Umbilical cord (tissue), 2 donors: Measurements from ENCODE around the gene ELOF1. TPM values are rescaled to one million over a fixed set of nuclear protein-coding genes. Genes with fewer than 3 reads are reported as not detected.

Experiments used
- DNase-seq: peaks from one replicate; pipeline ENCODE4 v3.0.0-alpha.2; 2015; ENCODE audit warnings: low spot score
- total RNA-seq: library from RNA; depleted of rRNA; stranded (reverse); fragments of >200 nt; gene quantifications from one replicate; pipeline ENCODE4 v1.2.3, GENCODE V29; 2014; ENCODE audit warnings: low replicate concordance; ENCODE audit not compliant: insufficient read depth

ELOF1 gene
- total RNA-seq, 1 donor from 2014 or later: 8.7 TPM

GRCh38 chr19:11535792-11536595 is 23.0 kb downstream of the ELOF1 start:
- DNase-seq: peak; percentile 86

GRCh38 chr19:11534948-11535347 is 24.1 kb downstream of the ELOF1 start:
- DNase-seq: peak; percentile 34

GRCh38 chr19:11534538-11534937 is 24.5 kb downstream of the ELOF1 start:
- DNase-seq: no peak

GRCh38 chr19:11530432-11530831 is 28.6 kb downstream of the ELOF1 start:
- DNase-seq: peak; percentile 90

GRCh38 chr19:11528551-11529341 is 30.3 kb downstream of the ELOF1 start, which contains the start of gene ECSIT:
Gene ECSIT (minus strand): TSS chr19:11529134. CDS start chr19:11519170, 9,964 bp downstream.
- peak; percentile 99 for DNase-seq

GRCh38 chr19:11519138-11519537 is 39.9 kb downstream of the ELOF1 start:
- DNase-seq: no peak

- DNase-seq: no peak
Measured at GRCh38 chr19:11513946-11514345, 45.1 kb downstream of the ELOF1 start.

- DNase-seq: no peak
Measured at GRCh38 chr19:11510444-11510843, 48.6 kb downstream of the ELOF1 start.

- DNase-seq: no peak
Measured at GRCh38 chr19:11507370-11508078, 51.5 kb downstream of the ELOF1 start.

GRCh38 chr19:11506967-11507366 is 52.1 kb downstream of the ELOF1 start:
- DNase-seq: no peak

- no peak for DNase-seq
Measured at GRCh38 chr19:11506101-11506555, 52.9 kb downstream of the ELOF1 start.

GRCh38 chr19:11505504-11506100 is 53.4 kb downstream of the ELOF1 start, which contains the start of gene ZNF653:
Gene ZNF653 (minus strand): TSS chr19:11505839. CDS start chr19:11505786, 53 bp downstream.
- DNase-seq: peak; percentile 97

- peak; percentile 97 for DNase-seq
Measured at GRCh38 chr19:11505032-11505503, 54.0 kb downstream of the ELOF1 start.

- DNase-seq: no peak
Measured at GRCh38 chr19:11504502-11505031, 54.5 kb downstream of the ELOF1 start.

Other genes starting within 250 kb of the ELOF1 start
- 22.4 TPM for gene RAB3D, start 219.6 kb downstream of the ELOF1 start, total RNA-seq
- gene TMEM205, start 213.0 kb downstream of the ELOF1 start, total RNA-seq: 49.8 TPM
- 3.4 TPM for gene CCDC159, start 212.7 kb downstream of the ELOF1 start, total RNA-seq
- gene PLPPR2, start 203.8 kb downstream of the ELOF1 start, total RNA-seq: 3.4 TPM
- 0.48 TPM for gene SWSAP1, start 184.6 kb downstream of the ELOF1 start, total RNA-seq
- gene EPOR, start 174.9 kb downstream of the ELOF1 start, total RNA-seq: 7.9 TPM
- 0.96 TPM for gene RGL3, start 139.9 kb downstream of the ELOF1 start, total RNA-seq
- 1.4 TPM for gene ODAD3, start 124.1 kb downstream of the ELOF1 start, total RNA-seq
- 182 TPM for gene PRKCSH, start 123.6 kb downstream of the ELOF1 start, total RNA-seq
- 1.2 TPM for gene ELAVL3, start 78.2 kb downstream of the ELOF1 start, total RNA-seq
- 14.7 TPM for gene ZNF653, start 53.4 kb downstream of the ELOF1 start, total RNA-seq
- 43.8 TPM for gene ECSIT, start 30.1 kb downstream of the ELOF1 start, total RNA-seq
- 1,035 TPM for gene CNN1, start 20.4 kb downstream of the ELOF1 start, total RNA-seq
- 2.6 TPM for gene ACP5, start 18.4 kb upstream of the ELOF1 start, total RNA-seq
- 25.0 TPM for gene ZNF627, start 38.3 kb upstream of the ELOF1 start, total RNA-seq
- gene ZNF823, start 179.7 kb upstream of the ELOF1 start, total RNA-seq: 22.1 TPM
- gene ZNF441, start 207.8 kb upstream of the ELOF1 start, total RNA-seq: 16.9 TPM
- gene ZNF491, start 239.3 kb upstream of the ELOF1 start, total RNA-seq: 3.1 TPM